CD4-positive, CD25-positive, alpha-beta regulatory T cell (primary cell): ENCODE data around the gene ABCF3. TPM values are rescaled to one million over a fixed set of nuclear protein-coding genes. Genes with fewer than 3 reads are reported as not detected.

Experiments used
- ATAC-seq, 2 donors: fragments of 150-1000 bp; cut with Tn5 transposase; one replicate each; pipeline ENCODE4 v1.10.0; 2021; ENCODE audit warnings: low read depth in 2 of 2, moderate number of reproducible peaks in 2 of 2, moderate library complexity in 1 of 2
- DNase-seq, 3 donors: peaks; one replicate each; pipeline versions ENCODE4 v3.0.0 to v3.0.0-alpha.2; 2012 to 2022; ENCODE audit warnings: mixed read lengths in 1 of 3
- H3K27ac ChIP-seq: one replicate; pipeline ENCODE4 v1.7.0; 2013; ENCODE audit warnings: mild to moderate bottlenecking, low read length; ENCODE audit not compliant: insufficient read depth, poor library complexity, severe bottlenecking
- H3K27me3 ChIP-seq: one replicate; pipeline ENCODE4 v1.7.0; 2013; ENCODE audit warnings: low read length; ENCODE audit not compliant: control insufficient read depth, insufficient read depth
- H3K36me3 ChIP-seq: one replicate; pipeline ENCODE4 v1.7.0; 2013; ENCODE audit warnings: mild to moderate bottlenecking, low read length, moderate library complexity; ENCODE audit not compliant: control insufficient read depth, insufficient read depth
- H3K4me1 ChIP-seq: 2 replicates; pipeline ENCODE4 v1.7.0; 2013; ENCODE audit warnings: mild to moderate bottlenecking, low read length; ENCODE audit not compliant: insufficient read depth, control insufficient read depth, poor library complexity, severe bottlenecking
- H3K4me3 ChIP-seq: one replicate; pipeline ENCODE4 v1.7.0; 2013; ENCODE audit warnings: low read depth, mild to moderate bottlenecking, low read length, moderate library complexity
- H3K9me3 ChIP-seq, 2 experiments: 1 replicate in 1 of 2; 2 replicates in 1 of 2; pipeline ENCODE4 v1.7.0; 2013; ENCODE audit warnings: low read length in 2 of 2, mild to moderate bottlenecking in 1 of 2, moderate library complexity in 1 of 2; ENCODE audit not compliant: control insufficient read depth in 2 of 2
- H3K27ac Mint-ChIP-seq, 3 donors: one replicate each; pipeline ENCODE4 v1.8.0; 2020 to 2022; ENCODE audit warnings: mild to moderate bottlenecking in 3 of 3, mixed read lengths in 3 of 3, moderate library complexity in 2 of 3
- H3K27me3 Mint-ChIP-seq: one replicate; pipeline ENCODE4 v1.8.0; 2022; ENCODE audit warnings: mild to moderate bottlenecking, mixed read lengths
- H3K36me3 Mint-ChIP-seq: one replicate; pipeline ENCODE4 v1.8.0; 2020; ENCODE audit warnings: mixed read lengths
- H3K4me1 Mint-ChIP-seq, 4 donors: one replicate each; pipeline ENCODE4 v1.8.0; 2020 to 2022; ENCODE audit warnings: mixed read lengths in 4 of 4, mild to moderate bottlenecking in 1 of 4
- H3K4me3 Mint-ChIP-seq, 4 donors: one replicate each; pipeline ENCODE4 v1.8.0; 2020 to 2022; ENCODE audit warnings: mild to moderate bottlenecking in 4 of 4, mixed read lengths in 4 of 4, moderate library complexity in 3 of 4
- H3K9me3 Mint-ChIP-seq, 7 donors: one replicate each; pipeline ENCODE4 v1.8.0; 2020 to 2022; ENCODE audit warnings: mixed read lengths in 7 of 7, mild to moderate bottlenecking in 3 of 7, moderate library complexity in 2 of 7
- polyA plus RNA-seq, 4 donors: library from polyadenylated mRNA; unstranded; fragments of 300-500 nt; fragmentation: Illumina TruSeq; gene quantifications; one replicate each; pipeline ENCODE4 v1.2.3, GENCODE V29; 2021
- total RNA-seq: library from RNA; stranded (reverse); gene quantifications from one replicate; pipeline ENCODE4 v1.2.3, GENCODE V29; 2022

Gene ABCF3
- total and polyA plus RNA-seq, 5 donors from 2014 or later, result 38.6 to 128 (median 41.1) TPM

DNA sequence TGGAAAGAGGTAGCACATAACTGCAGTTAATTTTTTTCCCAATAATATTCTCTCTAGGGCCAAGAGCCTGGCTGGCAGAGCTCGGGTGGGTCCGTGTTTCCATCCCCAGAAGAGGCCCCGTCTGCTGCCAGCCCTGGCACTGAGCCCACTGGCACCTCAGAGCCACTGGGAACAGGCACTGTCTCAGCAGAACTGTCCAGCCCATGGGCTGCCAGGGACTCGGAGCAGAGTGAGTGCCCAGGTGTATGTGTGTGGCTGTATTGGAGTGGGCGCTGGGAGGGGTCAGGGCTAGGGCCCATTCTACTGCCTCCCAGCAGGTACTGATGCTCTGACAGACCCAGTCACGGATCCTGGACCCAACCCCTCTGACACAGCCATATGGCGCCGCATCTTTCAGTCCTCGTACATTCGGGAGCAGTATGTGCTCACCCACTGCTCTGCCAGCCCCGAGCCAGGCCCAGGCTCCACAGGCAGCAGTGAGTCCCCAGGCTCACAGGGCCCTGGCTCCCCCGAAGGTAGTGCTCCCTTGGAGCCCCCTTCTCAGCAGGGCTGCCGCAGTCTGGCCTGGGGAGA is 52.3 kb downstream of the ABCF3 start:
- no peak overlapping the region for H3K4me3 ChIP-seq
- no peak overlapping the region for H3K27ac Mint-ChIP-seq
- peaks cover 16% of the 10 kb centered on the region for H3K27me3 Mint-ChIP-seq

DNA sequence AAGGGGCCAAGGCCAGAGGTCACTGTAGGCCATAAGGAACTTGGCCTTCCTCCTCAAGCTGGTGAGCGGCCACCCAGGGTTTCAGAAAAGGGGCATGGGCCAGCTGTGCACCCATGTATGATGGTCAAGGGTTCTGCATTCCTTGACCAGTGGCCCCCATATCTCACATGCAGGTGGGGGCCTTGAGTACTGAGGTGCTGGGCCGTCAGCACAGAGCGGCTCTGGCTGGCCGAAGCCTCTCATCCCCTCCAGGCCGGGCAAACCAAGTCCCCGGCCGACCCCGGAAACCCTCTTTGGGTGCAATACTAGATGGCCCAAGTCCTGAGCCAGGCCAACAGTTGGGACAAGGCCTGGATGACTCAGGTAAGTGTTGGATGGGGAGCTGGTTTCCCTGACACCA is 53.2 kb downstream of the ABCF3 start:
- H3K36me3 Mint-ChIP-seq, result peaks cover 18% of the 10 kb centered on the region
- Histone ChIP-seq H3K27ac (no peak overlapping the region), H3K36me3 (peaks cover 23% of the 10 kb centered on the region), H3K4me1 (no peaks in the 10 kb centered on the region), H3K27me3 (no peaks in the 10 kb centered on the region), H3K4me3 (no peak overlapping the region), H3K9me3 (no peaks in the 10 kb centered on the region)
- H3K27me3 Mint-ChIP-seq, result peaks cover 9% of the 10 kb centered on the region
- peak overlapping the region in 1 of 4 donors; percentile 11 for H3K4me3 Mint-ChIP-seq
- ATAC-seq, result no peak
- H3K27ac Mint-ChIP-seq, result no peak overlapping the region
- peaks cover 0 to 2% (median 0%) of the 10 kb centered on the region in 7 donors for H3K9me3 Mint-ChIP-seq
- DNase-seq, result no peak
- peaks cover 0 to 5% (median 0%) of the 10 kb centered on the region in 4 donors for H3K4me1 Mint-ChIP-seq

More for the DNA sequence above, 52.3 kb downstream of the ABCF3 start:
- H3K36me3 Mint-ChIP-seq, result peaks cover 11% of the 10 kb centered on the region
- no peak for DNase-seq
- no peaks in the 10 kb centered on the region for H3K27me3 ChIP-seq
- peaks cover 0 to 2% (median 0%) of the 10 kb centered on the region in 7 donors for H3K9me3 Mint-ChIP-seq
- H3K9me3 ChIP-seq, result no peaks in the 10 kb centered on the region
- H3K4me1 ChIP-seq, result no peaks in the 10 kb centered on the region
- H3K36me3 ChIP-seq, result peaks cover 15% of the 10 kb centered on the region
- H3K27ac ChIP-seq, result no peak overlapping the region
- H3K4me1 Mint-ChIP-seq, result peaks cover 0 to 5% (median 0%) of the 10 kb centered on the region in 4 donors
- no peak for ATAC-seq
- no peak overlapping the region for H3K4me3 Mint-ChIP-seq

GRCh38 chr3:184239708-184240107 is 53.7 kb downstream of the ABCF3 start:
- H3K4me1 ChIP-seq, result no peaks in the 10 kb centered on the region
- no peaks in the 10 kb centered on the region for H3K27me3 ChIP-seq
- Mint-ChIP-seq H3K27me3 (peaks cover 6% of the 10 kb centered on the region), H3K36me3 (peaks cover 21% of the 10 kb centered on the region), H3K27ac (peak overlapping the region in 1 of 3 donors; percentile 59), H3K4me1 (peaks cover 0 to 5% (median 0%) of the 10 kb centered on the region in 4 donors), H3K9me3 (peaks cover 0 to 2% (median 0%) of the 10 kb centered on the region in 7 donors), H3K4me3 (no peak overlapping the region)
- H3K36me3 ChIP-seq, result peaks cover 28% of the 10 kb centered on the region
- no peak overlapping the region for H3K27ac ChIP-seq
- no peaks in the 10 kb centered on the region for H3K9me3 ChIP-seq
- ATAC-seq (no peak), DNase-seq (no peak)
- no peak overlapping the region for H3K4me3 ChIP-seq

DNA sequence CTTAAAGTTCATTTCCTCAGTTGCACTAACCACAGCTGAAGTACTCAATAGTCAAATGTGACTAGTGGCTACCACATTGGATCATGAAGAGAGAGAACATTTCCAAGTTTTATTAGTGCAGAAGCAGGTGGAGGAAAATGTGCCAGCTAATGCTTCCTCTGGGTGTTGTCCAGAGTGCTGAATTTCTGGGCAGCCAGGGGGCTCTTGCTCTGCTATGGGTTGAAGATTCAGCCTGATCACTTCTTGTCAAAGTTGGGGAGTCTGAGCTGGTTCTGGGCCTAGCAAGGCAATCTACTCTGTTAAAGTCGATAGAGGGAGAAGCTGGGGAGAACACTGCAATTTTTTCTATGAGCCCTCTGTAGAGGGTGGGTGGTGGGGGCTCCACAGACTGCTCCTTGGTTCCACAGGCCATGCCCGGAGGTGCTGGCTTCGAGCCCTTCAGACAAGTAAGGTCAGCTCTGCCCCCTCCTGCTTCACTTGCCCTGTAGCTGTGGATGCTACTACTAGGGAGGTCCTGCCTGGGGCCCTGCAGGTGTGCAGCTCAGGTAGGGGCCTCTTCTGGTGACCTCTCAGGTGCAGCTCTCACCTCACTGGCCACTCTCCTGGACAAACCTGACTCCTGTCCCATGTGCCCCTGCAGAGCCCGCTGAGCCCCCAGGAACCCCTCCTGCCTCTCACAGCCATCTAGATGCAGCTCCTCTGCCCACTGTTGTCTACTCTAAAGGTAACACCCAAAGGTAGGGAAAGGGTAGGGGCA is 54.6 kb downstream of the ABCF3 start:
- Histone ChIP-seq H3K27me3 (no peaks in the 10 kb centered on the region), H3K27ac (no peak overlapping the region), H3K4me1 (no peaks in the 10 kb centered on the region), H3K36me3 (peaks cover 36% of the 10 kb centered on the region), H3K4me3 (no peak overlapping the region), H3K9me3 (no peaks in the 10 kb centered on the region)
- DNase-seq, result no peak
- Mint-ChIP-seq H3K27ac (no peak overlapping the region), H3K9me3 (peaks cover 0 to 2% (median 0%) of the 10 kb centered on the region in 7 donors), H3K36me3 (peaks cover 26% of the 10 kb centered on the region), H3K4me3 (peak overlapping the region in 1 of 4 donors; percentile 79), H3K4me1 (peaks cover 0 to 5% (median 1%) of the 10 kb centered on the region in 4 donors), H3K27me3 (peaks cover 2% of the 10 kb centered on the region)
- ATAC-seq, result no peak

DNA sequence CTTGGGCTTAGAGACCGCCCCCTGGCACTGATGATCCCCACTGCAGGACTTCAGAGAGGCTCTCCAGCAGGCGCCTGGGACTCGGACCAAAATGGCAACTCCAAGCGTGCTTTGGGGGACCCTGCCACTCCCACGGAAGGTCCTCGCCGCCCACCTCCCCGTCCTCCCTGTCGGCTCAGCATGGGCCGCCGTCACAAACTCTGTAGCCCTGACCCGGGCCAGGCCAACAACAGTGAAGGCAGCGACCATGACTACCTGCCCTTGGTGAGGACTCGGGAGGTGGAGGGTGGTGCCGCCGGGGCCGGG is 55.1 kb downstream of the ABCF3 start:
- Histone ChIP-seq H3K27ac (no peak overlapping the region), H3K27me3 (no peaks in the 10 kb centered on the region), H3K36me3 (peaks cover 40% of the 10 kb centered on the region), H3K9me3 (no peaks in the 10 kb centered on the region), H3K4me3 (no peak overlapping the region), H3K4me1 (no peaks in the 10 kb centered on the region)
- DNase-seq, result no peak
- no peaks in the 10 kb centered on the region for H3K27me3 Mint-ChIP-seq
- peaks cover 31% of the 10 kb centered on the region for H3K36me3 Mint-ChIP-seq
- H3K4me1 Mint-ChIP-seq, result peaks cover 0 to 7% (median 3%) of the 10 kb centered on the region in 4 donors
- no peak for ATAC-seq
- H3K9me3 Mint-ChIP-seq, result peaks cover 0 to 2% (median 0%) of the 10 kb centered on the region in 7 donors
- H3K27ac Mint-ChIP-seq, result no peak overlapping the region
- H3K4me3 Mint-ChIP-seq, result no peak overlapping the region

- H3K4me3 Mint-ChIP-seq, result no peak overlapping the region
- H3K27me3 ChIP-seq, result no peaks in the 10 kb centered on the region
- H3K27ac ChIP-seq, result no peak overlapping the region
- peak in 1 of 3 donors; percentile 39 for DNase-seq
- no peak overlapping the region for H3K4me3 ChIP-seq
- H3K4me1 Mint-ChIP-seq, result peaks cover 0 to 10% (median 3%) of the 10 kb centered on the region in 4 donors
- H3K36me3 Mint-ChIP-seq, result peaks cover 31% of the 10 kb centered on the region
- ATAC-seq, result peak in 1 of 2 donors; percentile 32
- H3K36me3 ChIP-seq, result peaks cover 40% of the 10 kb centered on the region
- H3K9me3 Mint-ChIP-seq, result peaks cover 0 to 2% (median 0%) of the 10 kb centered on the region in 7 donors
- H3K4me1 ChIP-seq, result no peaks in the 10 kb centered on the region
- H3K27ac Mint-ChIP-seq, result no peak overlapping the region
- no peaks in the 10 kb centered on the region for H3K27me3 Mint-ChIP-seq
- H3K9me3 ChIP-seq, result no peaks in the 10 kb centered on the region
Observed at GRCh38 chr3:184241447-184242296, 55.7 kb downstream of the ABCF3 start.

DNA sequence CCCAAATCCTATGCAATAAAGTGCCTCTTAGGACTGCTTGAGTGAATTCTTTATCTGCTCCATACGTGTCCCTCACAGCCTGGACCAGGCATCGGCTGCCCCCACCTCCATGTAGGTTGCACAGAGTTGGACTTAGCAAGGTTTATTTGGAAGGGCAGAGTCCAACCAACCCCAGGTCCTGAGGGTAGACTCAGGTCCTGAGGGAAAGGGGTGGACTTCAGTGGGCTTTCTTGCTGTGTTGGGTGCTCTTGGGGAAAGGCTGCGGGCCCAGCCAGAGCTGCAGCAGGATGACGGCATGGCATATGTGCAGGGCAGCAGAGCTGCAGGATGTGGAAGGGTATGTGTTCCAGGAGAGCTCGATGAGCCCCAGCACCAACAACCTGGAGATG is 56.3 kb downstream of the ABCF3 start:
- peaks cover 0 to 10% (median 5%) of the 10 kb centered on the region in 4 donors for H3K4me1 Mint-ChIP-seq

More for the DNA sequence above, 56.3 kb downstream of the ABCF3 start:
- H3K27me3 Mint-ChIP-seq, result no peaks in the 10 kb centered on the region
- Histone ChIP-seq H3K27me3 (no peaks in the 10 kb centered on the region), H3K4me1 (no peaks in the 10 kb centered on the region), H3K27ac (no peak overlapping the region), H3K36me3 (peaks cover 40% of the 10 kb centered on the region), H3K9me3 (no peaks in the 10 kb centered on the region), H3K4me3 (no peak overlapping the region)
- no peak for DNase-seq
- H3K4me3 Mint-ChIP-seq, result peak overlapping the region in 1 of 4 donors; percentile 39
- H3K36me3 Mint-ChIP-seq, result peaks cover 31% of the 10 kb centered on the region
- no peak overlapping the region for H3K27ac Mint-ChIP-seq
- no peak for ATAC-seq
- H3K9me3 Mint-ChIP-seq, result no peaks in the 10 kb centered on the region
